Mesodermal cell (in vitro differentiated cells): ENCODE measurements around the gene SLIT3.
A peak's percentile ranks its signal among the peaks of the same experiment; 100 is the strongest.

ENCODE experiments used
- H3K27ac ChIP-seq: 2 replicates; pipeline ENCODE4 v1.7.0; 2013; ENCODE audit warnings: mild to moderate bottlenecking, low read depth, low read length, moderate library complexity; ENCODE audit not compliant: severe bottlenecking
- H3K36me3 ChIP-seq: 2 replicates; pipeline ENCODE4 v1.7.1; 2013; ENCODE audit warnings: mild to moderate bottlenecking, low read length, moderate library complexity; ENCODE audit not compliant: control insufficient read depth, insufficient read depth
- H3K4me1 ChIP-seq: one replicate; pipeline ENCODE4 v1.7.1; 2013; ENCODE audit warnings: mild to moderate bottlenecking, low read length; ENCODE audit not compliant: insufficient read depth, control insufficient read depth, poor library complexity, severe bottlenecking
- H3K4me3 ChIP-seq: 2 replicates; pipeline ENCODE4 v1.7.0; 2013; ENCODE audit warnings: low read length, control low read depth, mild to moderate bottlenecking; ENCODE audit not compliant: insufficient read depth, poor library complexity, severe bottlenecking; ENCODE audit errors: extremely low read depth
- H3K9me3 ChIP-seq: 2 replicates; pipeline ENCODE4 v1.7.1; 2013; ENCODE audit warnings: mild to moderate bottlenecking, low read length, moderate library complexity; ENCODE audit not compliant: control insufficient read depth
- WGBS, 2 experiments: methylation state at CpG; one replicate each; pipeline ENCODE4 v1.1.5; 2013; ENCODE audit warnings: missing lambda C conversion rate in 2 of 2; ENCODE audit not compliant: insufficient coverage in 2 of 2; 5-methylcytosine and 5-hydroxymethylcytosine counted together

Gene SLIT3

GRCh38 chr5:168881427-168882149 is 419.4 kb downstream of the SLIT3 start:
- WGBS, 2 experiments = 46 to 48% methylated on average over 8 to 9 of the region's 11 CpGs
- no peaks in the 10 kb centered on the region for H3K36me3 ChIP-seq

GRCh38 chr5:168879929-168880328 is 421.0 kb downstream of the SLIT3 start:
- no peaks in the 10 kb centered on the region for H3K9me3 ChIP-seq
- 84 to 86% methylated on average over 5 to 8 of the region's 8 CpGs for WGBS, 2 experiments
- H3K4me3 ChIP-seq = no peak overlapping the region
- H3K36me3 ChIP-seq = no peaks in the 10 kb centered on the region
- no peak overlapping the region for H3K27ac ChIP-seq
- peaks cover 59% of the 10 kb centered on the region for H3K4me1 ChIP-seq

More at GRCh38 chr5:168881427-168882149, 419.4 kb downstream of the SLIT3 start:
- Histone ChIP-seq H3K4me3 (no peak overlapping the region), H3K27ac (peak overlapping the region; percentile 67), H3K9me3 (no peaks in the 10 kb centered on the region), H3K4me1 (peaks cover 58% of the 10 kb centered on the region)

GRCh38 chr5:168879331-168879730 is 421.6 kb downstream of the SLIT3 start:
- no peaks in the 10 kb centered on the region for H3K9me3 ChIP-seq
- no peak overlapping the region for H3K27ac ChIP-seq
- WGBS, 2 experiments = 100% methylated on average over 1 of the region's 2 CpGs; no CpG with 5 or more reads in 1 of the 2 experiments
- no peaks in the 10 kb centered on the region for H3K36me3 ChIP-seq
- no peak overlapping the region for H3K4me3 ChIP-seq
- peaks cover 59% of the 10 kb centered on the region for H3K4me1 ChIP-seq

- H3K27ac ChIP-seq = peak overlapping the region; percentile 57
- no peaks in the 10 kb centered on the region for H3K9me3 ChIP-seq
- H3K4me3 ChIP-seq = no peak overlapping the region
- no peaks in the 10 kb centered on the region for H3K36me3 ChIP-seq
- WGBS, 2 experiments = 81 to 85% methylated on average over 7 of the region's 10 CpGs
- peaks cover 57% of the 10 kb centered on the region for H3K4me1 ChIP-seq
Observed at GRCh38 chr5:168878135-168878745, 422.7 kb downstream of the SLIT3 start.

- Histone ChIP-seq H3K27ac (peak overlapping the region; percentile 57), H3K36me3 (no peaks in the 10 kb centered on the region), H3K4me3 (no peak overlapping the region), H3K4me1 (peaks cover 56% of the 10 kb centered on the region), H3K9me3 (no peaks in the 10 kb centered on the region)
- 82 to 85% methylated on average over 6 to 9 of the region's 11 CpGs for WGBS, 2 experiments
Observed at GRCh38 chr5:168877132-168877892, 423.6 kb downstream of the SLIT3 start.

- peaks cover 50% of the 10 kb centered on the region for H3K4me1 ChIP-seq
- H3K27ac ChIP-seq = peak overlapping the region; percentile 81
- 94 to 96% methylated on average over 2 to 3 of the region's 3 CpGs for WGBS, 2 experiments
- no peaks in the 10 kb centered on the region for H3K9me3 ChIP-seq
- no peak overlapping the region for H3K4me3 ChIP-seq
- no peaks in the 10 kb centered on the region for H3K36me3 ChIP-seq
Observed at GRCh38 chr5:168876419-168876818, 424.5 kb downstream of the SLIT3 start.

- Histone ChIP-seq H3K4me1 (peaks cover 44% of the 10 kb centered on the region), H3K27ac (peak overlapping the region; percentile 81)
Observed at GRCh38 chr5:168875832-168876231, 425.1 kb downstream of the SLIT3 start.

GRCh38 chr5:168874713-168875380 is 426.1 kb downstream of the SLIT3 start:
- peaks cover 34% of the 10 kb centered on the region for H3K4me1 ChIP-seq
- H3K4me3 ChIP-seq = no peak overlapping the region
- no peaks in the 10 kb centered on the region for H3K9me3 ChIP-seq
- H3K36me3 ChIP-seq = no peaks in the 10 kb centered on the region
- 73 to 76% methylated on average over 5 to 6 of the region's 6 CpGs for WGBS, 2 experiments
- H3K27ac ChIP-seq = peak overlapping the region; percentile 81

More at GRCh38 chr5:168875832-168876231, 425.1 kb downstream of the SLIT3 start:
- WGBS, 2 experiments = 45 to 61% methylated on average over 5 of the region's 5 CpGs
- no peak overlapping the region for H3K4me3 ChIP-seq
- H3K36me3 ChIP-seq = no peaks in the 10 kb centered on the region
- H3K9me3 ChIP-seq = no peaks in the 10 kb centered on the region

- Histone ChIP-seq H3K27ac (no peak overlapping the region), H3K4me3 (no peak overlapping the region), H3K9me3 (no peaks in the 10 kb centered on the region), H3K36me3 (no peaks in the 10 kb centered on the region), H3K4me1 (peaks cover 18% of the 10 kb centered on the region)
- no CpG with 5 or more reads among the region's 3 CpGs for WGBS, 2 experiments
Observed at GRCh38 chr5:168872246-168872645, 428.7 kb downstream of the SLIT3 start.

GRCh38 chr5:168870910-168871309 is 430.0 kb downstream of the SLIT3 start:
- H3K4me1 ChIP-seq = peaks cover 24% of the 10 kb centered on the region
- no peaks in the 10 kb centered on the region for H3K9me3 ChIP-seq
- H3K36me3 ChIP-seq = no peaks in the 10 kb centered on the region
- no peak overlapping the region for H3K27ac ChIP-seq
- no peak overlapping the region for H3K4me3 ChIP-seq
- 91 to 93% methylated on average over 8 to 9 of the region's 9 CpGs for WGBS, 2 experiments
